OCI-LY7 (cell line): ENCODE data around the gene ENTPD6. TPM values are rescaled to one million over a fixed set of nuclear protein-coding genes. Genes with fewer than 3 reads are reported as not detected.

Experiments
- BruUV-seq: library from RNA; stranded (reverse); fragments of 400-500 nt; replicated peaks from 2 replicates; lab custom pipeline; 2021; lab: Mats Ljungman, UMichigan
- CTCF ChIA-PET: fragments of 300-600 bp; sonication (Branson Sonifier 250); formaldehyde crosslinking; loops from one replicate; lab custom pipeline; 2022; ENCODE audit warnings: antibody characterized with exemption; ENCODE audit not compliant: unreplicated experiment; lab: Charles Lee
- POLR2A ChIA-PET: fragments of 300-600 bp; sonication (Branson Sonifier 250); formaldehyde crosslinking; loops from one replicate; lab custom pipeline; 2022; ENCODE audit warnings: antibody characterized with exemption; lab: Charles Lee
- DNase-seq: peaks from one replicate; pipeline ENCODE4 v3.0.0-alpha.2; 2015; ENCODE audit warnings: low spot score
- H2AFZ ChIP-seq: fragments of 200-600 bp; sonication (generic), shearing (Covaris generic); 2 replicates; pipeline ENCODE4 v1.6.1; 2014; ENCODE audit warnings: mild to moderate bottlenecking, antibody characterized with exemption, low read length, moderate library complexity
- H3K27ac ChIP-seq: fragments of 200-600 bp; sonication (generic); 2 replicates; pipeline ENCODE4 v1.5.1; 2014; ENCODE audit warnings: mixed run types, low read depth, mild to moderate bottlenecking, moderate library complexity, low read length, inconsistent platforms; ENCODE audit not compliant: poor library complexity, severe bottlenecking
- H3K36me3 ChIP-seq: fragments of 200-600 bp; sonication (generic); 2 replicates; pipeline ENCODE4 v1.6.1; 2014; ENCODE audit warnings: mild to moderate bottlenecking, antibody characterized with exemption, low read length, moderate library complexity, mixed read lengths; ENCODE audit not compliant: insufficient read depth
- H3K4me1 ChIP-seq: fragments of 200-600 bp; sonication (generic); 2 replicates; pipeline ENCODE4 v1.5.1; 2014; ENCODE audit warnings: mild to moderate bottlenecking, low read length; ENCODE audit not compliant: insufficient read depth, poor library complexity, severe bottlenecking
- H3K4me2 ChIP-seq: fragments of 200-600 bp; sonication (generic); 2 replicates; pipeline ENCODE4 v1.6.1; 2014; ENCODE audit warnings: mild to moderate bottlenecking, low read length
- H3K4me3 ChIP-seq: fragments of 200-600 bp; sonication (generic); 2 replicates; pipeline ENCODE4 v1.5.1; 2014; ENCODE audit warnings: mild to moderate bottlenecking, low read depth, low read length; ENCODE audit not compliant: poor library complexity, severe bottlenecking
- H3K79me2 ChIP-seq: fragments of 200-600 bp; sonication (generic); 2 replicates; pipeline ENCODE4 v1.6.1; 2016; ENCODE audit warnings: low read depth, mild to moderate bottlenecking, low read length, moderate library complexity, mixed read lengths; ENCODE audit not compliant: insufficient read depth
- H3K9me2 ChIP-seq: fragments of 200-600 bp; sonication (generic); 2 replicates; pipeline ENCODE4 v1.6.1; 2016; ENCODE audit warnings: mild to moderate bottlenecking, low read length, mixed read lengths; ENCODE audit not compliant: insufficient read depth
- H3K9me3 ChIP-seq: fragments of 200-600 bp; sonication (generic); 2 replicates; pipeline ENCODE4 v1.6.1; 2014; ENCODE audit warnings: mild to moderate bottlenecking, mixed run types, low read length, mixed read lengths
- H4K20me1 ChIP-seq: fragments of 200-600 bp; sonication (generic); 2 replicates; pipeline ENCODE4 v1.6.1; 2014; ENCODE audit warnings: mild to moderate bottlenecking, antibody characterized with exemption, low read length, moderate library complexity, mixed read lengths; ENCODE audit not compliant: insufficient read depth
- CTCF ChIP-seq: fragments of 200-600 bp; sonication (generic); conservative IDR thresholded peaks from 2 replicates; pipeline ENCODE4 v1.5.1; 2014; ENCODE audit warnings: mild to moderate bottlenecking, antibody characterized with exemption, low read length, moderate library complexity, mixed read lengths
- EZH2phosphoT487 ChIP-seq: fragments of 200-600 bp; sonication (generic); IDR thresholded peaks from 2 replicates; pipeline ENCODE4 v1.6.1; 2018; ENCODE audit warnings: low read depth, borderline replicate concordance, mild to moderate bottlenecking, mixed run types, antibody characterized with exemption, low read length, moderate library complexity, mixed read lengths
- intact Hi-C: fragments of 100-400 bp; cut with micrococcal nuclease; formaldehyde crosslinking; loops from one replicate; pipeline ENCODE4 v1.10.0; 2022; ENCODE audit not compliant: unreplicated experiment
- total RNA-seq, 2 experiments: library from RNA; depleted of rRNA in 1 of 2; stranded (reverse); fragments of >200 nt in 1 of 2; shearing (Covaris generic) in 1 of 2; gene quantifications; 2 replicates each; pipeline ENCODE4 v1.2.3, GENCODE V29; 2014 to 2022

The ENTPD6 gene
- total RNA-seq, 2 experiments from 2014 or later = 4.2 TPM; not detected in 1

- Histone ChIP-seq H3K4me3 (peak overlapping the region; percentile 80), H3K4me2 (peak overlapping the region; percentile 91), H3K79me2 (no peaks in the 10 kb centered on the region), H3K27ac (no peak overlapping the region), H3K9me3 (no peaks in the 10 kb centered on the region), H3K4me1 (peaks cover 38% of the 10 kb centered on the region), H3K36me3 (no peaks in the 10 kb centered on the region), H3K9me2 (no peaks in the 10 kb centered on the region), H4K20me1 (peaks cover 13% of the 10 kb centered on the region), H2AFZ (no peak overlapping the region)
- peak; percentile 8 for DNase-seq
- intact Hi-C loops = loop anchor here (5.0 kb wide), 3 partner anchors 143 to 257 kb away; partner anchors contain the start of genes ABHD12, APMAP and GINS1
- POLR2A ChIA-PET = interaction anchor here (0.6 to 1.4 kb wide), 3 partner anchors 13 to 70 kb away, joined by 3 to 4 read pairs (median 4); no protein-coding TSS in a partner anchor
- CTCF ChIA-PET = no interaction called here
- TF ChIP-seq CTCF (0 out of 2 replicates have a peak, but pooled peaks have one; percentile 20), EZH2phosphoT487 (no peak)
- TSS peak; percentile 72 for BruUV-seq
Observed at GRCh38 chr20:25249198-25249931, 53.9 kb downstream of the ENTPD6 start.

GRCh38 chr20:25250508-25250907 lies 55.0 kb downstream of the ENTPD6 start:
- H3K4me3 ChIP-seq = no peak overlapping the region
- H3K36me3 ChIP-seq = no peaks in the 10 kb centered on the region
- no peak overlapping the region for H2AFZ ChIP-seq
- BruUV-seq = no TSS peak
- no peak overlapping the region for H3K27ac ChIP-seq
- ChIA-PET POLR2A (interaction anchor here (0.7 to 1.4 kb wide), 3 partner anchors 16 to 1424 kb away, joined by 3 to 4 read pairs (median 4); partner anchors contain the start of gene CST2), CTCF (no interaction called here)
- no peak for DNase-seq
- peaks cover 33% of the 10 kb centered on the region for H3K4me1 ChIP-seq
- no peaks in the 10 kb centered on the region for H3K9me2 ChIP-seq
- TF ChIP-seq EZH2phosphoT487 (no peak), CTCF (no peak)
- no peaks in the 10 kb centered on the region for H3K9me3 ChIP-seq
- no peaks in the 10 kb centered on the region for H3K79me2 ChIP-seq
- intact Hi-C loops = no loop called here
- H3K4me2 ChIP-seq = no peak overlapping the region
- H4K20me1 ChIP-seq = peaks cover 13% of the 10 kb centered on the region

- Histone ChIP-seq H3K36me3 (no peaks in the 10 kb centered on the region), H3K4me1 (peaks cover 28% of the 10 kb centered on the region), H3K4me3 (no peak overlapping the region), H4K20me1 (peaks cover 13% of the 10 kb centered on the region), H3K9me3 (no peaks in the 10 kb centered on the region), H3K4me2 (no peak overlapping the region), H3K27ac (no peak overlapping the region), H2AFZ (no peak overlapping the region), H3K79me2 (no peaks in the 10 kb centered on the region), H3K9me2 (no peaks in the 10 kb centered on the region)
- no peak for DNase-seq
- BruUV-seq = no TSS peak
- intact Hi-C loops = no loop called here
- TF ChIP-seq EZH2phosphoT487 (no peak), CTCF (no peak)
- POLR2A ChIA-PET = interaction anchor here (0.8 kb wide), 1 partner anchor 174 kb away, joined by 4 read pairs; no protein-coding TSS in a partner anchor
- CTCF ChIA-PET = no interaction called here
Observed at GRCh38 chr20:25251019-25251418, 55.5 kb downstream of the ENTPD6 start.
